Astrocyte (in vitro differentiated cells and primary cell): ENCODE measurements around the gene GALK2. TPM values are rescaled to one million over a fixed set of nuclear protein-coding genes. Genes with fewer than 3 reads are reported as not detected.
"Not testable (repeated sequence)": the region's sequence is repeated elsewhere in the genome, so short reads cannot be mapped to it uniquely, and the experiment has no call there.

Experiments
- DNase-seq: peaks from one replicate; pipeline ENCODE4 v3.0.0-alpha.2; 2010; ENCODE audit warnings: low read depth
- FAIRE-seq: peaks from 2 replicates; lab custom pipeline; 2011; peaks lifted over from hg19 to GRCh38; lab: Jason Lieb, UNC
- H2AFZ ChIP-seq: 2 replicates; pipeline ENCODE4 v1.6.0; 2012; ENCODE audit warnings: low read depth, low read length, inconsistent platforms
- H3K27ac ChIP-seq: 2 replicates; pipeline ENCODE4 v1.5.1; 2011; ENCODE audit warnings: low read depth, low read length, inconsistent platforms
- H3K27me3 ChIP-seq: 2 replicates; pipeline ENCODE4 v1.6.0; 2011; ENCODE audit warnings: low read length, inconsistent platforms; ENCODE audit not compliant: insufficient read depth
- H3K36me3 ChIP-seq: 2 replicates; pipeline ENCODE4 v1.5.1; 2011; ENCODE audit warnings: low read length, inconsistent platforms; ENCODE audit not compliant: insufficient read depth
- H3K4me1 ChIP-seq: 2 replicates; pipeline ENCODE4 v1.5.1; 2011; ENCODE audit warnings: low read length, inconsistent platforms; ENCODE audit not compliant: insufficient read depth
- H3K4me2 ChIP-seq: 2 replicates; pipeline ENCODE4 v1.6.0; 2012; ENCODE audit warnings: low read length, inconsistent platforms
- H3K4me3 ChIP-seq: 2 replicates; pipeline ENCODE4 v1.5.1; 2011; ENCODE audit warnings: low read depth, mild to moderate bottlenecking, low read length, inconsistent platforms; ENCODE audit not compliant: insufficient read depth
- H3K79me2 ChIP-seq: 2 replicates; pipeline ENCODE4 v1.6.0; 2012; ENCODE audit warnings: mild to moderate bottlenecking, low read length, inconsistent platforms; ENCODE audit not compliant: insufficient read depth
- H3K9ac ChIP-seq: 2 replicates; pipeline ENCODE4 v1.6.0; 2012; ENCODE audit warnings: mild to moderate bottlenecking, low read length, inconsistent platforms
- H3K9me3 ChIP-seq: 2 replicates; pipeline ENCODE4 v1.5.1; 2012; ENCODE audit warnings: low read depth, mild to moderate bottlenecking, low read length, inconsistent platforms; ENCODE audit not compliant: insufficient read depth
- H4K20me1 ChIP-seq: 2 replicates; pipeline ENCODE4 v1.6.0; 2012; ENCODE audit warnings: low read length, inconsistent platforms; ENCODE audit not compliant: insufficient read depth
- H3K27ac Mint-ChIP-seq: one replicate; pipeline ENCODE4 v1.8.0; 2021; ENCODE audit warnings: mild to moderate bottlenecking, mixed read lengths; ENCODE audit not compliant: unreplicated experiment
- H3K27me3 Mint-ChIP-seq: one replicate; pipeline ENCODE4 v1.8.0; 2021; ENCODE audit warnings: low read depth, mixed read lengths; ENCODE audit not compliant: unreplicated experiment
- H3K36me3 Mint-ChIP-seq: one replicate; pipeline ENCODE4 v1.8.0; 2021; ENCODE audit warnings: low read depth, mixed read lengths; ENCODE audit not compliant: unreplicated experiment
- H3K4me1 Mint-ChIP-seq: one replicate; pipeline ENCODE4 v1.8.0; 2021; ENCODE audit warnings: low read depth, mixed read lengths; ENCODE audit not compliant: unreplicated experiment
- H3K4me3 Mint-ChIP-seq: one replicate; pipeline ENCODE4 v1.8.0; 2021; ENCODE audit warnings: mild to moderate bottlenecking, moderate library complexity, mixed read lengths; ENCODE audit not compliant: unreplicated experiment
- H3K9me3 Mint-ChIP-seq: one replicate; pipeline ENCODE4 v1.8.0; 2021; ENCODE audit warnings: mild to moderate bottlenecking, mixed read lengths; ENCODE audit not compliant: unreplicated experiment
- CTCF ChIP-seq: IDR thresholded peaks from 2 replicates; pipeline ENCODE4 v1.5.1; 2011; ENCODE audit warnings: low read depth, mild to moderate bottlenecking, inconsistent platforms, low read length, moderate library complexity; ENCODE audit not compliant: insufficient read depth
- EZH2 ChIP-seq: IDR thresholded peaks from 2 replicates; pipeline ENCODE4 v1.6.1; 2012; ENCODE audit warnings: mild to moderate bottlenecking, low read length, inconsistent platforms; ENCODE audit not compliant: insufficient read depth
- total RNA-seq: library from RNA; stranded (reverse); gene quantifications from 2 replicates; pipeline ENCODE4 v1.2.1, GENCODE V29; 2021

GALK2 gene
- total RNA-seq, 1 donor from 2014 or later = 21.4 TPM

GRCh38 chr15:49339656-49340055, 169.6 kb downstream of the GALK2 start:
- H3K4me3 ChIP-seq = no peak overlapping the region
- H3K9me3 Mint-ChIP-seq = peaks cover 3% of the 10 kb centered on the region
- no peak for DNase-seq
- no peak overlapping the region for H3K27ac Mint-ChIP-seq
- H4K20me1 ChIP-seq = no peaks in the 10 kb centered on the region
- H2AFZ ChIP-seq = no peak overlapping the region
- no peaks in the 10 kb centered on the region for H3K4me1 Mint-ChIP-seq
- FAIRE-seq = no peak
- no peak overlapping the region for H3K4me2 ChIP-seq
- no peaks in the 10 kb centered on the region for H3K27me3 ChIP-seq
- no peak overlapping the region for H3K9ac ChIP-seq
- H3K4me1 ChIP-seq = no peaks in the 10 kb centered on the region
- H3K27ac ChIP-seq = no peak overlapping the region
- TF ChIP-seq CTCF (no peak), EZH2 (no peak)
- no peaks in the 10 kb centered on the region for H3K9me3 ChIP-seq
- H3K4me3 Mint-ChIP-seq = no peak overlapping the region
- H3K36me3 ChIP-seq = no peaks in the 10 kb centered on the region
- H3K79me2 ChIP-seq = no peaks in the 10 kb centered on the region
- H3K27me3 Mint-ChIP-seq = no peaks in the 10 kb centered on the region
- H3K36me3 Mint-ChIP-seq = peaks cover 12% of the 10 kb centered on the region

- no peaks in the 10 kb centered on the region for H3K36me3 ChIP-seq
- H2AFZ ChIP-seq = no peak overlapping the region
- no peak overlapping the region for H3K4me3 ChIP-seq
- H3K27me3 Mint-ChIP-seq = no peaks in the 10 kb centered on the region
- no peak overlapping the region for H3K27ac Mint-ChIP-seq
- no peak overlapping the region for H3K4me3 Mint-ChIP-seq
- H4K20me1 ChIP-seq = no peaks in the 10 kb centered on the region
- no peaks in the 10 kb centered on the region for H3K9me3 ChIP-seq
- H3K9ac ChIP-seq = no peak overlapping the region
- no peaks in the 10 kb centered on the region for H3K4me1 ChIP-seq
- no peak for DNase-seq
- TF ChIP-seq EZH2 = no peak
- TF ChIP-seq CTCF = no peak
- no peaks in the 10 kb centered on the region for H3K4me1 Mint-ChIP-seq
- no peaks in the 10 kb centered on the region for H3K27me3 ChIP-seq
- no peak overlapping the region for H3K27ac ChIP-seq
- no peak for FAIRE-seq
- H3K9me3 Mint-ChIP-seq = peaks cover 3% of the 10 kb centered on the region
- peaks cover 10% of the 10 kb centered on the region for H3K36me3 Mint-ChIP-seq
- H3K4me2 ChIP-seq = no peak overlapping the region
- H3K79me2 ChIP-seq = no peaks in the 10 kb centered on the region
Measured at GRCh38 chr15:49343546-49343945, 173.5 kb downstream of the GALK2 start.

GRCh38 chr15:49354439-49354838, 184.4 kb downstream of the GALK2 start:
- H3K27me3 ChIP-seq, H3K9me3 ChIP-seq: not testable (repeated sequence)

More at GRCh38 chr15:49354439-49354838, 184.4 kb downstream of the GALK2 start:
- DNase-seq, H3K36me3 Mint-ChIP-seq, H3K27me3 Mint-ChIP-seq, H3K27ac Mint-ChIP-seq, H3K79me2 ChIP-seq, H3K4me3 ChIP-seq, H3K9me3 Mint-ChIP-seq, H3K4me3 Mint-ChIP-seq, H3K9ac ChIP-seq, FAIRE-seq, H3K4me2 ChIP-seq, H3K4me1 Mint-ChIP-seq, H2AFZ ChIP-seq, H3K4me1 ChIP-seq, H3K36me3 ChIP-seq, H4K20me1 ChIP-seq, H3K27ac ChIP-seq: not testable (repeated sequence)
